OCI-LY7 (cell line): Measurements from ENCODE around the gene SNAPIN. TPM values are rescaled to one million over a fixed set of nuclear protein-coding genes. Genes with fewer than 3 reads are reported as not detected.

ENCODE experiments used
- BruUV-seq: library from RNA; stranded (reverse); fragments of 400-500 nt; replicated peaks from 2 replicates; lab custom pipeline; 2021; lab: Mats Ljungman, UMichigan
- CTCF ChIA-PET: fragments of 300-600 bp; sonication (Branson Sonifier 250); formaldehyde crosslinking; loops from one replicate; lab custom pipeline; 2022; ENCODE audit warnings: antibody characterized with exemption; ENCODE audit not compliant: unreplicated experiment; lab: Charles Lee
- POLR2A ChIA-PET: fragments of 300-600 bp; sonication (Branson Sonifier 250); formaldehyde crosslinking; loops from one replicate; lab custom pipeline; 2022; ENCODE audit warnings: antibody characterized with exemption; lab: Charles Lee
- DNase-seq: peaks from one replicate; pipeline ENCODE4 v3.0.0-alpha.2; 2015; ENCODE audit warnings: low spot score
- H2AFZ ChIP-seq: fragments of 200-600 bp; sonication (generic), shearing (Covaris generic); 2 replicates; pipeline ENCODE4 v1.6.1; 2014; ENCODE audit warnings: mild to moderate bottlenecking, antibody characterized with exemption, low read length, moderate library complexity
- H3K27ac ChIP-seq: fragments of 200-600 bp; sonication (generic); 2 replicates; pipeline ENCODE4 v1.5.1; 2014; ENCODE audit warnings: mixed run types, low read depth, mild to moderate bottlenecking, moderate library complexity, low read length, inconsistent platforms; ENCODE audit not compliant: poor library complexity, severe bottlenecking
- H3K36me3 ChIP-seq: fragments of 200-600 bp; sonication (generic); 2 replicates; pipeline ENCODE4 v1.6.1; 2014; ENCODE audit warnings: mild to moderate bottlenecking, antibody characterized with exemption, low read length, moderate library complexity, mixed read lengths; ENCODE audit not compliant: insufficient read depth
- H3K4me1 ChIP-seq: fragments of 200-600 bp; sonication (generic); 2 replicates; pipeline ENCODE4 v1.5.1; 2014; ENCODE audit warnings: mild to moderate bottlenecking, low read length; ENCODE audit not compliant: insufficient read depth, poor library complexity, severe bottlenecking
- H3K4me2 ChIP-seq: fragments of 200-600 bp; sonication (generic); 2 replicates; pipeline ENCODE4 v1.6.1; 2014; ENCODE audit warnings: mild to moderate bottlenecking, low read length
- H3K4me3 ChIP-seq: fragments of 200-600 bp; sonication (generic); 2 replicates; pipeline ENCODE4 v1.5.1; 2014; ENCODE audit warnings: mild to moderate bottlenecking, low read depth, low read length; ENCODE audit not compliant: poor library complexity, severe bottlenecking
- H3K79me2 ChIP-seq: fragments of 200-600 bp; sonication (generic); 2 replicates; pipeline ENCODE4 v1.6.1; 2016; ENCODE audit warnings: low read depth, mild to moderate bottlenecking, low read length, moderate library complexity, mixed read lengths; ENCODE audit not compliant: insufficient read depth
- H3K9me2 ChIP-seq: fragments of 200-600 bp; sonication (generic); 2 replicates; pipeline ENCODE4 v1.6.1; 2016; ENCODE audit warnings: mild to moderate bottlenecking, low read length, mixed read lengths; ENCODE audit not compliant: insufficient read depth
- H3K9me3 ChIP-seq: fragments of 200-600 bp; sonication (generic); 2 replicates; pipeline ENCODE4 v1.6.1; 2014; ENCODE audit warnings: mild to moderate bottlenecking, mixed run types, low read length, mixed read lengths
- H4K20me1 ChIP-seq: fragments of 200-600 bp; sonication (generic); 2 replicates; pipeline ENCODE4 v1.6.1; 2014; ENCODE audit warnings: mild to moderate bottlenecking, antibody characterized with exemption, low read length, moderate library complexity, mixed read lengths; ENCODE audit not compliant: insufficient read depth
- EZH2phosphoT487 ChIP-seq: fragments of 200-600 bp; sonication (generic); IDR thresholded peaks from 2 replicates; pipeline ENCODE4 v1.6.1; 2018; ENCODE audit warnings: low read depth, borderline replicate concordance, mild to moderate bottlenecking, mixed run types, antibody characterized with exemption, low read length, moderate library complexity, mixed read lengths
- intact Hi-C: fragments of 100-400 bp; cut with micrococcal nuclease; formaldehyde crosslinking; loops from one replicate; pipeline ENCODE4 v1.10.0; 2022; ENCODE audit not compliant: unreplicated experiment
- total RNA-seq, 2 experiments: library from RNA; depleted of rRNA in 1 of 2; stranded (reverse); fragments of >200 nt in 1 of 2; shearing (Covaris generic) in 1 of 2; gene quantifications; 2 replicates each; pipeline ENCODE4 v1.2.3, GENCODE V29; 2014 to 2022
- TF ChIP-seq, protein P1 (sequence below): fragments of 200-600 bp; sonication (generic); conservative IDR thresholded peaks from 2 replicates; pipeline ENCODE4 v1.5.1; 2014; ENCODE audit warnings: mild to moderate bottlenecking, antibody characterized with exemption, low read length, moderate library complexity, mixed read lengths

Gene SNAPIN
- total RNA-seq, 2 experiments from 2014 or later: 31.1 to 44.5 TPM

DNA sequence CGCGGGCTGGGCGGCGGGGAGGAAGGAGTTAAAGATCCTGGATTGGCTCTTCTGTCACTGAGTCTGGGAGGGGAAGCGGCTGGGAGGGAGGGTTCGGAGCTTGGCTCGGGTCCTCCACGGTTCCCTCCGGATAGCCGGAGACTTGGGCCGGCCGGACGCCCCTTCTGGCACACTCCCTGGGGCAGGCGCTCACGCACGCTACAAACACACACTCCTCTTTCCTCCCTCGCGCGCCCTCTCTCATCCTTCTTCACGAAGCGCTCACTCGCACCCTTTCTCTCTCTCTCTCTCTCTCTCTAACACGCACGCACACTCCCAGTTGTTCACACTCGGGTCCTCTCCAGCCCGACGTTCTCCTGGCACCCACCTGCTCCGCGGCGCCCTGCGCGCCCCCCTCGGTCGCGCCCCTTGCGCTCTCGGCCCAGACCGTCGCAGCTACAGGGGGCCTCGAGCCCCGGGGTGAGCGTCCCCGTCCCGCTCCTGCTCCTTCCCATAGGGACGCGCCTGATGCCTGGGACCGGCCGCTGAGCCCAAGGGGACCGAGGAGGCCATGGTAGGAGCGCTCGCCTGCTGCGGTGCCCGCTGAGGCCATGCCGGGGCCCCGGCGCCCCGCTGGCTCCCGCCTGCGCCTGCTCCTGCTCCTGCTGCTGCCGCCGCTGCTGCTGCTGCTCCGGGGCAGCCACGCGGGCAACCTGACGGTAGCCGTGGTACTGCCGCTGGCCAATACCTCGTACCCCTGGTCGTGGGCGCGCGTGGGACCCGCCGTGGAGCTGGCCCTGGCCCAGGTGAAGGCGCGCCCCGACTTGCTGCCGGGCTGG is 20.2 kb downstream of the SNAPIN start, which contains the start of gene NPR1:
Gene NPR1, plus strand, starts transcription at position 170 of the 818 bp plus-strand sequence. Its CDS starts 421 bp downstream, at position 591.
- ChIA-PET POLR2A (no interaction called here), CTCF (interaction anchor here (0.6 to 0.7 kb wide), 2 partner anchors 63 to 299 kb away, joined by 3 to 5 read pairs; no protein-coding TSS in a partner anchor)
- TF ChIP-seq EZH2phosphoT487: no peak
- TF ChIP-seq, protein P1, sequence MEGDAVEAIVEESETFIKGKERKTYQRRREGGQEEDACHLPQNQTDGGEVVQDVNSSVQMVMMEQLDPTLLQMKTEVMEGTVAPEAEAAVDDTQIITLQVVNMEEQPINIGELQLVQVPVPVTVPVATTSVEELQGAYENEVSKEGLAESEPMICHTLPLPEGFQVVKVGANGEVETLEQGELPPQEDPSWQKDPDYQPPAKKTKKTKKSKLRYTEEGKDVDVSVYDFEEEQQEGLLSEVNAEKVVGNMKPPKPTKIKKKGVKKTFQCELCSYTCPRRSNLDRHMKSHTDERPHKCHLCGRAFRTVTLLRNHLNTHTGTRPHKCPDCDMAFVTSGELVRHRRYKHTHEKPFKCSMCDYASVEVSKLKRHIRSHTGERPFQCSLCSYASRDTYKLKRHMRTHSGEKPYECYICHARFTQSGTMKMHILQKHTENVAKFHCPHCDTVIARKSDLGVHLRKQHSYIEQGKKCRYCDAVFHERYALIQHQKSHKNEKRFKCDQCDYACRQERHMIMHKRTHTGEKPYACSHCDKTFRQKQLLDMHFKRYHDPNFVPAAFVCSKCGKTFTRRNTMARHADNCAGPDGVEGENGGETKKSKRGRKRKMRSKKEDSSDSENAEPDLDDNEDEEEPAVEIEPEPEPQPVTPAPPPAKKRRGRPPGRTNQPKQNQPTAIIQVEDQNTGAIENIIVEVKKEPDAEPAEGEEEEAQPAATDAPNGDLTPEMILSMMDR: no peak
- Histone ChIP-seq H2AFZ (peak within 1 kb of the TSS; percentile 29; the same call in 1 of the 2 replicates), H3K36me3 (no peaks in the 10 kb centered on the region), H3K27ac (no peak within 1 kb of the TSS), H3K4me3 (no peak within 1 kb of the TSS), H3K79me2 (no peaks in the 10 kb centered on the region), H4K20me1 (no peaks in the 10 kb centered on the region), H3K9me3 (no peaks in the 10 kb centered on the region), H3K9me2 (no peaks in the 10 kb centered on the region), H3K4me1 (no peaks in the 10 kb centered on the region), H3K4me2 (peak within 1 kb of the TSS; percentile 38)
- no peak for DNase-seq
- intact Hi-C loops: loop anchor here (10.0 kb wide), 1 partner anchor 164 kb away; no protein-coding TSS in a partner anchor
- no TSS peak for BruUV-seq

DNA sequence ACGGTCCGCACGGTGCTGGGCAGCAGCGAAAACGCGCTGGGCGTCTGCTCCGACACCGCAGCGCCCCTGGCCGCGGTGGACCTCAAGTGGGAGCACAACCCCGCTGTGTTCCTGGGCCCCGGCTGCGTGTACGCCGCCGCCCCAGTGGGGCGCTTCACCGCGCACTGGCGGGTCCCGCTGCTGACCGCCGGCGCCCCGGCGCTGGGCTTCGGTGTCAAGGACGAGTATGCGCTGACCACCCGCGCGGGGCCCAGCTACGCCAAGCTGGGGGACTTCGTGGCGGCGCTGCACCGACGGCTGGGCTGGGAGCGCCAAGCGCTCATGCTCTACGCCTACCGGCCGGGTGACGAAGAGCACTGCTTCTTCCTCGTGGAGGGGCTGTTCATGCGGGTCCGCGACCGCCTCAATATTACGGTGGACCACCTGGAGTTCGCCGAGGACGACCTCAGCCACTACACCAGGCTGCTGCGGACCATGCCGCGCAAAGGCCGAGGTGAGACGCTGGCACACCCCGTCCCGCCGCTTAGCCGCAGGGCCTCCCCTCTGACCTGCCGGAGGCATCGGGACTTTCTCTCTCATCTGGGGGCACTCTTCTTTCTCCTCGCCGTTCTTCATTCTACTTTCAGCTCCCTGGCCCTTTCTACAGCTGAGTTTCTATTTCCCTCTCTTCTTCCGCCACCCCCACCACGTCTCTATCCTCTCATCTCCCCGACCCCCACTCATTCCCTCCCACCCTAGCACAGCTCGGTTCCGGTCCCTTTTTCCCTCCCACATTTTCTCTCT is 21.0 kb downstream of the SNAPIN start:
- Histone ChIP-seq H3K4me3 (no peak overlapping the region), H4K20me1 (no peaks in the 10 kb centered on the region), H3K9me3 (no peaks in the 10 kb centered on the region), H3K79me2 (no peaks in the 10 kb centered on the region), H3K27ac (no peak overlapping the region), H3K36me3 (no peaks in the 10 kb centered on the region), H3K4me2 (no peak overlapping the region; the same call in 1 of the 2 replicates), H3K9me2 (no peaks in the 10 kb centered on the region), H2AFZ (no peak overlapping the region), H3K4me1 (no peaks in the 10 kb centered on the region)
- no TSS peak for BruUV-seq
- intact Hi-C loops: loop anchor here (10.0 kb wide), 1 partner anchor 165 kb away; no protein-coding TSS in a partner anchor
- ChIA-PET POLR2A (interaction anchor here (0.6 kb wide), 1 partner anchor 212 kb away, joined by 6 read pairs; no protein-coding TSS in a partner anchor), CTCF (no interaction called here)
- TF ChIP-seq, protein P1: no peak
- TF ChIP-seq EZH2phosphoT487: no peak
- no peak for DNase-seq
